Neural cell (in vitro differentiated cells): ENCODE data around the gene SPAG6. TPM values are rescaled to one million over a fixed set of nuclear protein-coding genes. Genes with fewer than 3 reads are reported as not detected.
A peak's percentile ranks its signal among the peaks of the same experiment; 100 is the strongest.

Experiments used
- H2AFZ ChIP-seq: fragments of 200-600, 300-800 bp; sonication (generic), shearing (Covaris generic); 2 replicates; pipeline ENCODE4 v1.6.0; 2014; ENCODE audit warnings: low read depth, mild to moderate bottlenecking, antibody characterized with exemption, low read length, moderate library complexity
- H3F3A ChIP-seq: fragments of 200-600 bp; shearing (Covaris generic); 2 replicates; pipeline ENCODE4 v1.6.1; 2016; ENCODE audit warnings: mild to moderate bottlenecking, moderate library complexity, mixed read lengths, antibody characterized with exemption, low read length; ENCODE audit not compliant: insufficient read depth, poor library complexity, severe bottlenecking
- H3K27ac ChIP-seq: fragments of 200-600, 300-800 bp; sonication (generic), shearing (Covaris generic); 2 replicates; pipeline ENCODE4 v1.5.1; 2014; ENCODE audit warnings: mild to moderate bottlenecking, low read length, moderate library complexity
- H3K27me3 ChIP-seq: fragments of 300-800, 200-600 bp; sonication (generic), shearing (Covaris generic); 2 replicates; pipeline ENCODE4 v1.6.0; 2014; ENCODE audit warnings: mild to moderate bottlenecking, low read depth, low read length, moderate library complexity; ENCODE audit not compliant: insufficient read depth
- H3K36me3 ChIP-seq: fragments of 300-800, 200-600 bp; sonication (generic), shearing (Covaris generic); 2 replicates; pipeline ENCODE4 v1.5.1; 2014; ENCODE audit warnings: mild to moderate bottlenecking, antibody characterized with exemption, low read length, moderate library complexity; ENCODE audit not compliant: insufficient read depth
- H3K4me2 ChIP-seq: fragments of 300-800, 200-600 bp; sonication (generic), shearing (Covaris generic); 2 replicates; pipeline ENCODE4 v1.6.0; 2014; ENCODE audit warnings: mild to moderate bottlenecking, low read length
- H3K4me3 ChIP-seq: fragments of 300-800, 200-600 bp; sonication (generic), shearing (Covaris generic); 2 replicates; pipeline ENCODE4 v1.5.1; 2014; ENCODE audit warnings: mild to moderate bottlenecking, low read length, moderate library complexity
- H3K79me2 ChIP-seq: fragments of 200-600 bp; shearing (Covaris generic); replicated peaks from 2 replicates; pipeline ENCODE4 v1.6.0; 2014; ENCODE audit warnings: mild to moderate bottlenecking, low read length, moderate library complexity; ENCODE audit not compliant: insufficient read depth
- H3K9ac ChIP-seq: fragments of 300-800, 200-600 bp; sonication (generic), shearing (Covaris generic); 2 replicates; pipeline ENCODE4 v1.6.1; 2016; ENCODE audit warnings: mild to moderate bottlenecking, low read length, mixed read lengths
- H3K9me2 ChIP-seq: fragments of 200-600 bp; shearing (Covaris generic); 2 replicates; pipeline ENCODE4 v1.6.1; 2016; ENCODE audit warnings: mild to moderate bottlenecking, low read length, mixed read lengths; ENCODE audit not compliant: insufficient read depth
- H3K9me3 ChIP-seq: fragments of 200-600, 300-800 bp; sonication (generic), shearing (Covaris generic); 2 replicates; pipeline ENCODE4 v1.6.1; 2016; ENCODE audit warnings: mild to moderate bottlenecking, mixed run types, low read length, moderate library complexity, mixed read lengths
- H4K20me1 ChIP-seq: fragments of 200-600 bp; shearing (Covaris generic); 2 replicates; pipeline ENCODE4 v1.6.1; 2016; ENCODE audit warnings: mild to moderate bottlenecking, mixed run types; ENCODE audit not compliant: insufficient read depth
- CTCF ChIP-seq: fragments of 450-650 bp; IDR thresholded peaks from 2 replicates; pipeline ENCODE4 v1.5.1; 2014; ENCODE audit warnings: antibody characterized with exemption, mild to moderate bottlenecking, moderate library complexity; ENCODE audit not compliant: poor library complexity, severe bottlenecking
- EP300 ChIP-seq: fragments of 450-650 bp; conservative IDR thresholded peaks from 2 replicates; pipeline ENCODE4 v1.6.1; 2014; ENCODE audit warnings: antibody characterized with exemption, mild to moderate bottlenecking, moderate library complexity; ENCODE audit not compliant: poor library complexity, severe bottlenecking
- EZH2 ChIP-seq: fragments of 200-600, 300-800 bp; shearing (Covaris generic), sonication (generic); IDR thresholded peaks from 2 replicates; pipeline ENCODE4 v1.6.1; 2014; ENCODE audit warnings: antibody characterized with exemption, low read length, borderline replicate concordance, mild to moderate bottlenecking; ENCODE audit not compliant: insufficient read depth, poor library complexity, severe bottlenecking
- MXI1 ChIP-seq: fragments of 450-650 bp; conservative IDR thresholded peaks from 2 replicates; pipeline ENCODE4 v1.6.1; 2014; ENCODE audit warnings: antibody characterized with exemption, mild to moderate bottlenecking; ENCODE audit not compliant: poor library complexity, severe bottlenecking
- POLR2AphosphoS5 ChIP-seq: IDR thresholded peaks from 2 replicates; pipeline ENCODE4 v1.6.1; 2012
- RAD21 ChIP-seq: fragments of 450-650 bp; conservative IDR thresholded peaks from 2 replicates; pipeline ENCODE4 v1.6.1; 2014; ENCODE audit warnings: antibody characterized with exemption, mild to moderate bottlenecking, moderate library complexity
- SMC3 ChIP-seq: fragments of 450-650 bp; conservative IDR thresholded peaks from 2 replicates; pipeline ENCODE4 v1.6.1; 2014; ENCODE audit warnings: antibody characterized with exemption, mild to moderate bottlenecking, moderate library complexity; ENCODE audit not compliant: poor library complexity
- TAF1 ChIP-seq: IDR thresholded peaks from 2 replicates; pipeline ENCODE4 v1.6.1; 2012; ENCODE audit warnings: low read depth
- polyA plus RNA-seq: library from polyadenylated mRNA; depleted of rRNA; stranded (reverse); fragments of >200 nt; gene quantifications from 2 replicates; pipeline ENCODE4 v1.2.3, GENCODE V29; 2014
- TF ChIP-seq, protein P1 (sequence below): IDR thresholded peaks from 2 replicates; pipeline ENCODE4 v1.6.1; 2012; ENCODE audit warnings: borderline replicate concordance

Gene SPAG6
- polyA plus RNA-seq, 1 donor from 2014 or later, result 0.36 TPM

- no peak overlapping the region for H2AFZ ChIP-seq
- TF ChIP-seq CTCF, result no peak
- no peak for TF ChIP-seq RAD21
- TF ChIP-seq SMC3, result no peak
- TF ChIP-seq MXI1, result no peak
- H3K27me3 ChIP-seq, result peaks cover 16% of the 10 kb centered on the region
- no peak overlapping the region for H3K9ac ChIP-seq
- no peaks in the 10 kb centered on the region for H3K36me3 ChIP-seq
- no peak overlapping the region for H3K27ac ChIP-seq
- no peaks in the 10 kb centered on the region for H3K79me2 ChIP-seq
- H3K4me2 ChIP-seq, result no peak overlapping the region
- H4K20me1 ChIP-seq, result no peaks in the 10 kb centered on the region
- H3F3A ChIP-seq, result peaks cover 4% of the 10 kb centered on the region
- no peaks in the 10 kb centered on the region for H3K9me3 ChIP-seq
- no peaks in the 10 kb centered on the region for H3K9me2 ChIP-seq
- H3K4me3 ChIP-seq, result no peak overlapping the region
These were observed 34.4 kb upstream of the SPAG6 start for GRCh38 chr10:22310928-22311327.

- no peaks in the 10 kb centered on the region for H4K20me1 ChIP-seq
- H3K9ac ChIP-seq, result peak overlapping the region; percentile 91
- H3K27ac ChIP-seq, result no peak overlapping the region
- peaks cover 29% of the 10 kb centered on the region for H3K79me2 ChIP-seq
- H3K27me3 ChIP-seq, result peaks cover 39% of the 10 kb centered on the region
- H3K9me2 ChIP-seq, result no peaks in the 10 kb centered on the region
- TF ChIP-seq TAF1 (no peak), SMC3 (no peak), RAD21 (no peak), EZH2 (no peak), EP300 (no peak), MXI1 (no peak), CTCF (no peak), POLR2AphosphoS5 (no peak)
- TF ChIP-seq, protein P1, sequence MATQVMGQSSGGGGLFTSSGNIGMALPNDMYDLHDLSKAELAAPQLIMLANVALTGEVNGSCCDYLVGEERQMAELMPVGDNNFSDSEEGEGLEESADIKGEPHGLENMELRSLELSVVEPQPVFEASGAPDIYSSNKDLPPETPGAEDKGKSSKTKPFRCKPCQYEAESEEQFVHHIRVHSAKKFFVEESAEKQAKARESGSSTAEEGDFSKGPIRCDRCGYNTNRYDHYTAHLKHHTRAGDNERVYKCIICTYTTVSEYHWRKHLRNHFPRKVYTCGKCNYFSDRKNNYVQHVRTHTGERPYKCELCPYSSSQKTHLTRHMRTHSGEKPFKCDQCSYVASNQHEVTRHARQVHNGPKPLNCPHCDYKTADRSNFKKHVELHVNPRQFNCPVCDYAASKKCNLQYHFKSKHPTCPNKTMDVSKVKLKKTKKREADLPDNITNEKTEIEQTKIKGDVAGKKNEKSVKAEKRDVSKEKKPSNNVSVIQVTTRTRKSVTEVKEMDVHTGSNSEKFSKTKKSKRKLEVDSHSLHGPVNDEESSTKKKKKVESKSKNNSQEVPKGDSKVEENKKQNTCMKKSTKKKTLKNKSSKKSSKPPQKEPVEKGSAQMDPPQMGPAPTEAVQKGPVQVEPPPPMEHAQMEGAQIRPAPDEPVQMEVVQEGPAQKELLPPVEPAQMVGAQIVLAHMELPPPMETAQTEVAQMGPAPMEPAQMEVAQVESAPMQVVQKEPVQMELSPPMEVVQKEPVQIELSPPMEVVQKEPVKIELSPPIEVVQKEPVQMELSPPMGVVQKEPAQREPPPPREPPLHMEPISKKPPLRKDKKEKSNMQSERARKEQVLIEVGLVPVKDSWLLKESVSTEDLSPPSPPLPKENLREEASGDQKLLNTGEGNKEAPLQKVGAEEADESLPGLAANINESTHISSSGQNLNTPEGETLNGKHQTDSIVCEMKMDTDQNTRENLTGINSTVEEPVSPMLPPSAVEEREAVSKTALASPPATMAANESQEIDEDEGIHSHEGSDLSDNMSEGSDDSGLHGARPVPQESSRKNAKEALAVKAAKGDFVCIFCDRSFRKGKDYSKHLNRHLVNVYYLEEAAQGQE, result no peak
- H2AFZ ChIP-seq, result no peak overlapping the region
- peaks cover 9% of the 10 kb centered on the region for H3F3A ChIP-seq
- no peaks in the 10 kb centered on the region for H3K9me3 ChIP-seq
- no peak overlapping the region for H3K4me2 ChIP-seq
- H3K4me3 ChIP-seq, result peak overlapping the region; percentile 83
- no peaks in the 10 kb centered on the region for H3K36me3 ChIP-seq
These were observed 30.4 kb upstream of the SPAG6 start for GRCh38 chr10:22314852-22315251.
